ENCODE data around the gene PCDH17. TPM values are rescaled to one million over a fixed set of nuclear protein-coding genes. Genes with fewer than 3 reads are reported as not detected.

Gene PCDH17
- total and polyA plus RNA-seq, 2 of the 4 experiments (the other 2 are of a cell fraction), result under 0.01 TPM; not detected in 1

- dilution Hi-C loops (cut with HindIII; ENCODE audit: low sequenced_read_pairs, unreplicated experiment) (no loop called here), intact Hi-C loops (cut with micrococcal nuclease) (no loop called here), in situ Hi-C loops (cut with MboI; ENCODE audit: low sequenced_read_pairs) (no loop called here)
- BruUV-seq (replicated peaks), result no TSS peak
- Histone ChIP-seq H4K5ac (ENCODE audit: low read depth, low read length) (no peak overlapping the region), H3K23ac (ENCODE audit: low read depth, low read length) (no peak overlapping the region), H3K9me3 (ENCODE audit: control insufficient read depth, insufficient read depth, low read length) (peaks cover 3% of the 10 kb centered on the region; the same call in 1 of the 2 replicates), H2BK20ac (ENCODE audit: low read depth, low read length) (no peak overlapping the region), H2BK5ac (ENCODE audit: low read depth, low read length, poor library complexity, severe bottlenecking) (no peak overlapping the region), H4K8ac (ENCODE audit: low read depth in 2 of 2, low read length in 2 of 2) (no peak overlapping the region), H2AFZ (replicated peaks; ENCODE audit: low read length, poor library complexity) (no peak overlapping the region), H3K4ac (ENCODE audit: low read depth, low read length) (no peak overlapping the region), H3K79me1 (ENCODE audit: low read depth in 1 of 2, low read length in 2 of 2) (no peaks in the 10 kb centered on the region), H3K56ac (ENCODE audit: extremely low read depth, insufficient read depth, low read length) (no peak overlapping the region), H3K4me2 (ENCODE audit: low read depth, low read length) (no peak overlapping the region), H3K27ac (ENCODE audit: insufficient read depth, low read length) (no peak overlapping the region), H3K27me3 (ENCODE audit: control insufficient read depth, insufficient read depth, low read length) (no peaks in the 10 kb centered on the region), H3K4me3 (ENCODE audit: insufficient read depth, low read depth, low read length) (no peak overlapping the region), H3K14ac (replicated peaks; ENCODE audit: low read depth, low read length) (no peak overlapping the region), H4K20me1 (ENCODE audit: insufficient read depth, low read length) (no peaks in the 10 kb centered on the region), H3K9ac (ENCODE audit: low read depth, low read length) (no peak overlapping the region), H3K36me3 (ENCODE audit: control insufficient read depth, insufficient read depth, low read length) (no peaks in the 10 kb centered on the region), H4K91ac (ENCODE audit: insufficient read depth, low read depth, low read length) (no peak overlapping the region), H2AK5ac (ENCODE audit: low read depth, low read length) (no peak overlapping the region), H3K18ac (ENCODE audit: low read depth, low read length) (no peak overlapping the region), H2BK120ac (ENCODE audit: low read depth, low read length) (no peak overlapping the region), H2AK9ac (replicated peaks; ENCODE audit: low read depth, low read length, poor library complexity) (no peak overlapping the region), H3K9me1 (ENCODE audit: insufficient read depth, low read length) (no peaks in the 10 kb centered on the region), H3K4me1 (ENCODE audit: control insufficient read depth, insufficient read depth, low read length) (no peaks in the 10 kb centered on the region), H2BK15ac (ENCODE audit: low read depth, low read length) (no peak overlapping the region)
- no peak for DNase-seq
- ATAC-seq (ENCODE audit: low read depth), result no peak
- CTCF ChIA-PET, result no interaction called here
- POLR2A ChIA-PET (ENCODE audit: unreplicated experiment), result no interaction called here
- TF ChIP-seq MAFK (IDR thresholded peaks at IDR 0.05; ENCODE audit: low read depth, low read length), result no peak
- TF ChIP-seq FOS (IDR thresholded peaks at IDR 0.05; ENCODE audit: low read depth, low read length), result no peak
- no peak for TF ChIP-seq NFE2L2 (IDR thresholded peaks at IDR 0.05; ENCODE audit: low read depth, low read length)
- no peak for TF ChIP-seq ELK1 (IDR thresholded peaks at IDR 0.05; ENCODE audit: borderline replicate concordance, low read depth, low read length)
- TF ChIP-seq SMC3 (IDR thresholded peaks at IDR 0.05; ENCODE audit: low read depth, low read length), result no peak
- TF ChIP-seq POLR2A (IDR thresholded peaks at IDR 0.05; ENCODE audit: low read depth, low read length), result no peak
- no peak for TF ChIP-seq MAZ (IDR thresholded peaks at IDR 0.05; ENCODE audit: borderline replicate concordance, low read depth, low read length)
- TF ChIP-seq CEBPB (IDR thresholded peaks at IDR 0.05; ENCODE audit: low read depth, low read length), result no peak
- TF ChIP-seq RAD21 (IDR thresholded peaks at IDR 0.05; ENCODE audit: low read length), result no peak
- TF ChIP-seq MXI1 (IDR thresholded peaks at IDR 0.05; ENCODE audit: borderline replicate concordance, low read depth, low read length), result no peak
- no peak for TF ChIP-seq RFX5 (IDR thresholded peaks at IDR 0.05; ENCODE audit: low read depth, low read length)
- TF ChIP-seq, protein P1, sequence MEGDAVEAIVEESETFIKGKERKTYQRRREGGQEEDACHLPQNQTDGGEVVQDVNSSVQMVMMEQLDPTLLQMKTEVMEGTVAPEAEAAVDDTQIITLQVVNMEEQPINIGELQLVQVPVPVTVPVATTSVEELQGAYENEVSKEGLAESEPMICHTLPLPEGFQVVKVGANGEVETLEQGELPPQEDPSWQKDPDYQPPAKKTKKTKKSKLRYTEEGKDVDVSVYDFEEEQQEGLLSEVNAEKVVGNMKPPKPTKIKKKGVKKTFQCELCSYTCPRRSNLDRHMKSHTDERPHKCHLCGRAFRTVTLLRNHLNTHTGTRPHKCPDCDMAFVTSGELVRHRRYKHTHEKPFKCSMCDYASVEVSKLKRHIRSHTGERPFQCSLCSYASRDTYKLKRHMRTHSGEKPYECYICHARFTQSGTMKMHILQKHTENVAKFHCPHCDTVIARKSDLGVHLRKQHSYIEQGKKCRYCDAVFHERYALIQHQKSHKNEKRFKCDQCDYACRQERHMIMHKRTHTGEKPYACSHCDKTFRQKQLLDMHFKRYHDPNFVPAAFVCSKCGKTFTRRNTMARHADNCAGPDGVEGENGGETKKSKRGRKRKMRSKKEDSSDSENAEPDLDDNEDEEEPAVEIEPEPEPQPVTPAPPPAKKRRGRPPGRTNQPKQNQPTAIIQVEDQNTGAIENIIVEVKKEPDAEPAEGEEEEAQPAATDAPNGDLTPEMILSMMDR (conservative IDR thresholded peaks at IDR 0.05; ENCODE audit: low read depth, low read length), result no peak
- WGBS, 2 experiments (ENCODE audit: extremely low coverage in 2 of 2, insufficient read length in 1 of 2), result no CpG with 5 or more reads among the region's 2 CpGs
Measured at GRCh38 chr13:57760951-57761350, 129.4 kb downstream of the PCDH17 start.
